Lower leg skin (tissue), 4 donors: ENCODE data around the gene BICC1. TPM values are rescaled to one million over a fixed set of nuclear protein-coding genes. Genes with fewer than 3 reads are reported as not detected.

ENCODE experiments used
- DNase-seq, 2 donors: peaks; one replicate each; pipeline ENCODE4 v3.0.0-alpha.2; 2019; ENCODE audit warnings: low spot score in 2 of 2
- H3K4me3 ChIP-seq: fragments of 200-600 bp; sonication (generic); 2 replicates; pipeline ENCODE4 v1.5.1; 2017; ENCODE audit warnings: mild to moderate bottlenecking, low read depth; ENCODE audit not compliant: poor library complexity, severe bottlenecking
- CTCF ChIP-seq, 3 donors: fragments of 450-650 bp; IDR thresholded peaks; one replicate each; pipeline ENCODE4 v1.5.1; 2016; ENCODE audit warnings: antibody characterized with exemption in 3 of 3, mild to moderate bottlenecking in 3 of 3, moderate library complexity in 2 of 3
- POLR2A ChIP-seq, 2 donors: fragments of 450-650 bp; IDR thresholded peaks; one replicate each; pipeline ENCODE4 v1.6.1; 2016 to 2017; ENCODE audit warnings: antibody characterized with exemption in 2 of 2, mild to moderate bottlenecking in 1 of 2, moderate library complexity in 1 of 2
- WGBS, 2 donors: methylation state at CpG; one replicate each; pipeline ENCODE4 v1.1.5; 2018; 5-methylcytosine and 5-hydroxymethylcytosine counted together
- intact Hi-C: fragments of 100-400 bp; cut with DNase I; formaldehyde crosslinking; loops from one replicate; pipeline ENCODE4 v1.15.0; 2023; ENCODE audit warnings: low total_unique reads
- total RNA-seq, 4 donors: library from RNA; depleted of rRNA; stranded (reverse); fragments of >200 nt; gene quantifications; one replicate each; pipeline ENCODE4 v1.1.0, GENCODE V29; 2016

Gene BICC1
- total RNA-seq, 4 donors from 2014 or later: 5.0 to 11.5 (median 7.1) TPM

GRCh38 chr10:58615237-58615935 lies 102.7 kb downstream of the BICC1 start:
- DNase-seq: no peak
- intact Hi-C loops: no loop called here
- 78 to 91% methylated on average over 14 of the region's 14 CpGs for WGBS, 2 donors
- TF ChIP-seq POLR2A (IDR thresholded peaks at IDR 0.05): no peak
- no peak for TF ChIP-seq CTCF (IDR thresholded peaks at IDR 0.05)
- no peak overlapping the region for H3K4me3 ChIP-seq

- WGBS, 2 donors: 89 to 95% methylated on average over 14 of the region's 14 CpGs
- intact Hi-C loops: no loop called here
- TF ChIP-seq CTCF (IDR thresholded peaks at IDR 0.05) (no peak), POLR2A (IDR thresholded peaks at IDR 0.05) (no peak)
- no peak overlapping the region for H3K4me3 ChIP-seq
- DNase-seq: no peak
These were observed 105.5 kb downstream of the BICC1 start for GRCh38 chr10:58618158-58618676.

GRCh38 chr10:58621379-58622077 lies 108.9 kb downstream of the BICC1 start:
- no peak overlapping the region for H3K4me3 ChIP-seq
- DNase-seq: no peak
- TF ChIP-seq POLR2A (IDR thresholded peaks at IDR 0.05) (no peak), CTCF (IDR thresholded peaks at IDR 0.05) (no peak)
- WGBS, 2 donors: 79 to 90% methylated on average over 7 of the region's 7 CpGs
- intact Hi-C loops: no loop called here

- H3K4me3 ChIP-seq: no peak overlapping the region
- WGBS, 2 donors: 67 to 79% methylated on average over 1 of the region's 1 CpG
- no peak for DNase-seq
- intact Hi-C loops: no loop called here
- TF ChIP-seq CTCF (IDR thresholded peaks at IDR 0.05): no peak
- no peak for TF ChIP-seq POLR2A (IDR thresholded peaks at IDR 0.05)
These were observed 109.6 kb downstream of the BICC1 start for GRCh38 chr10:58622246-58622645.

- no peak for DNase-seq
- H3K4me3 ChIP-seq: no peak overlapping the region
- 66 to 69% methylated on average over 3 of the region's 3 CpGs for WGBS, 2 donors
- intact Hi-C loops: no loop called here
- TF ChIP-seq POLR2A (IDR thresholded peaks at IDR 0.05) (no peak), CTCF (IDR thresholded peaks at IDR 0.05) (no peak)
These were observed 112.4 kb downstream of the BICC1 start for GRCh38 chr10:58625070-58625469.
